GM21786 (cell line): ENCODE measurements around the gene TXNDC12.
A peak's percentile ranks its signal among the peaks of the same experiment; 100 is the strongest.
"Not testable (repeated sequence)": the region's sequence is repeated elsewhere in the genome, so short reads cannot be mapped to it uniquely, and the experiment has no call there.

Source experiments
- ATAC-seq: cut with Tn5 transposase; IDR thresholded peaks from one replicate; pipeline ENCODE4 v1.9.1; 2021; ENCODE audit not compliant: unreplicated experiment

The TXNDC12 gene

GRCh38 chr1:52049337-52049736, 5.7 kb downstream of the TXNDC12 start:
- ATAC-seq = not testable (repeated sequence)

GRCh38 chr1:52045666-52046195, 9.3 kb downstream of the TXNDC12 start:
- ATAC-seq = not testable (repeated sequence)

GRCh38 chr1:52045236-52045635, 9.8 kb downstream of the TXNDC12 start:
- no peak for ATAC-seq

GRCh38 chr1:52041551-52042185, 13.3 kb downstream of the TXNDC12 start:
- ATAC-seq = no peak

GRCh38 chr1:52037909-52038308, 17.1 kb downstream of the TXNDC12 start:
- no peak for ATAC-seq

GRCh38 chr1:52037402-52037814, 17.6 kb downstream of the TXNDC12 start:
- ATAC-seq = no peak

- no peak for ATAC-seq
These were observed 21.0 kb downstream of the TXNDC12 start for GRCh38 chr1:52034050-52034384.

- ATAC-seq = peak; percentile 73
These were observed 21.6 kb downstream of the TXNDC12 start, which contains the start of gene KTI12 for GRCh38 chr1:52033190-52034049. KTI12 (minus strand) TSS chr1:52033810; CDS start chr1:52033761, 49 bp downstream.

GRCh38 chr1:52032785-52033131, 22.2 kb downstream of the TXNDC12 start:
- peak; percentile 31 for ATAC-seq

GRCh38 chr1:52032124-52032784, 22.7 kb downstream of the TXNDC12 start:
- peak; percentile 34 for ATAC-seq

GRCh38 chr1:52028839-52029238, 26.2 kb downstream of the TXNDC12 start:
- ATAC-seq = not testable (repeated sequence)

GRCh38 chr1:52028328-52028727, 26.7 kb downstream of the TXNDC12 start:
- ATAC-seq = no peak

- ATAC-seq = no peak
These were observed 28.7 kb downstream of the TXNDC12 start for GRCh38 chr1:52026278-52026677.

GRCh38 chr1:52022133-52022532, 32.9 kb downstream of the TXNDC12 start:
- ATAC-seq = no peak

GRCh38 chr1:52008071-52008809, 46.8 kb downstream of the TXNDC12 start:
- ATAC-seq = no peak

- ATAC-seq = no peak
These were observed 47.6 kb downstream of the TXNDC12 start for GRCh38 chr1:52007215-52008002.

GRCh38 chr1:52006081-52006553, 48.9 kb downstream of the TXNDC12 start:
- not testable (repeated sequence) for ATAC-seq

GRCh38 chr1:52005548-52005947, 49.4 kb downstream of the TXNDC12 start:
- ATAC-seq = not testable (repeated sequence)

- no peak for ATAC-seq
These were observed 51.1 kb downstream of the TXNDC12 start for GRCh38 chr1:52003877-52004276.
